ENCODE data around the gene KRTAP1-4. TPM values are rescaled to one million over a fixed set of nuclear protein-coding genes. Genes with fewer than 3 reads are reported as not detected.
A peak's percentile ranks its signal among the peaks of the same experiment; 100 is the strongest.

KRTAP1-4 gene
- total and polyA plus RNA-seq, 2 of the 4 experiments (the other 2 are of a cell fraction), result not detected

DNA sequence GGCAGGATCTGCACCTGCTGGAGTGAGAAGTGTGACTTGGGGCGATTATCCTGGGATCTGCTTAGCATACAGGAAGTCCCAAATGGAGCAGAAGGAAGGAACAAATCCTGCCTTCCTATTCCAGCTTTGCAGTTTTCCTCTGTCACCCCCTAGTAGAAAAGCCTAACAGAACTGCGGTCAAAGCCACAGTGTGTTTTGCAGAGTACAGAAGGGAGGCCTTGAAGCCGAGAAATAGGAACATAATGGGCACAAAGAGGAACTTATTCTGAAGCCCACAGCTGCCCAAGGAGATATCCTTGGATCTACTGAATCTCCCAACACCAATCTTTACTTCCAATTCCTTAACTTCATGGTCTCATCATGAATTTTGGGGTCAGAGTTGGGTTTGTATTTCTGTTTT lies 11.5 kb downstream of the KRTAP1-4 start:
- H3K4me3 ChIP-seq (ENCODE audit: insufficient read depth, low read depth, low read length), result no peak overlapping the region
- in situ Hi-C loops (cut with MboI; ENCODE audit: low sequenced_read_pairs), result no loop called here
- ChIA-PET CTCF (interaction anchor here (1.3 kb wide), 1 partner anchor 304 kb away, joined by 5 read pairs; no protein-coding TSS in a partner anchor), POLR2A (ENCODE audit: unreplicated experiment) (no interaction called here)
- H2BK120ac ChIP-seq (ENCODE audit: low read depth, low read length), result no peak overlapping the region
- H2AK5ac ChIP-seq (ENCODE audit: low read depth, low read length), result no peak overlapping the region
- TF ChIP-seq, protein P1, sequence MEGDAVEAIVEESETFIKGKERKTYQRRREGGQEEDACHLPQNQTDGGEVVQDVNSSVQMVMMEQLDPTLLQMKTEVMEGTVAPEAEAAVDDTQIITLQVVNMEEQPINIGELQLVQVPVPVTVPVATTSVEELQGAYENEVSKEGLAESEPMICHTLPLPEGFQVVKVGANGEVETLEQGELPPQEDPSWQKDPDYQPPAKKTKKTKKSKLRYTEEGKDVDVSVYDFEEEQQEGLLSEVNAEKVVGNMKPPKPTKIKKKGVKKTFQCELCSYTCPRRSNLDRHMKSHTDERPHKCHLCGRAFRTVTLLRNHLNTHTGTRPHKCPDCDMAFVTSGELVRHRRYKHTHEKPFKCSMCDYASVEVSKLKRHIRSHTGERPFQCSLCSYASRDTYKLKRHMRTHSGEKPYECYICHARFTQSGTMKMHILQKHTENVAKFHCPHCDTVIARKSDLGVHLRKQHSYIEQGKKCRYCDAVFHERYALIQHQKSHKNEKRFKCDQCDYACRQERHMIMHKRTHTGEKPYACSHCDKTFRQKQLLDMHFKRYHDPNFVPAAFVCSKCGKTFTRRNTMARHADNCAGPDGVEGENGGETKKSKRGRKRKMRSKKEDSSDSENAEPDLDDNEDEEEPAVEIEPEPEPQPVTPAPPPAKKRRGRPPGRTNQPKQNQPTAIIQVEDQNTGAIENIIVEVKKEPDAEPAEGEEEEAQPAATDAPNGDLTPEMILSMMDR (conservative IDR thresholded peaks at IDR 0.05; ENCODE audit: low read depth, low read length), result no peak
- TF ChIP-seq MAZ (IDR thresholded peaks at IDR 0.05; ENCODE audit: borderline replicate concordance, low read depth, low read length), result no peak
- TF ChIP-seq MXI1 (IDR thresholded peaks at IDR 0.05; ENCODE audit: borderline replicate concordance, low read depth, low read length), result no peak
- no peak for TF ChIP-seq ELK1 (IDR thresholded peaks at IDR 0.05; ENCODE audit: borderline replicate concordance, low read depth, low read length)
- TF ChIP-seq RCOR1 (IDR thresholded peaks at IDR 0.05; ENCODE audit: insufficient replicate concordance, low read length), result no peak
- TF ChIP-seq CEBPB (IDR thresholded peaks at IDR 0.05; ENCODE audit: low read depth, low read length), result no peak
- TF ChIP-seq POLR2A (IDR thresholded peaks at IDR 0.05; ENCODE audit: low read depth, low read length), result no peak
- no peak for TF ChIP-seq MAFK (IDR thresholded peaks at IDR 0.05; ENCODE audit: low read depth, low read length)
- TF ChIP-seq USF2 (IDR thresholded peaks at IDR 0.05; ENCODE audit: low read depth, low read length), result no peak
- TF ChIP-seq NFE2L2 (IDR thresholded peaks at IDR 0.05; ENCODE audit: low read depth, low read length), result no peak
- no peak for TF ChIP-seq BHLHE40 (IDR thresholded peaks at IDR 0.05; ENCODE audit: low read depth, low read length)
- no peak overlapping the region for H3K27ac ChIP-seq (ENCODE audit: insufficient read depth, low read length)
- no peaks in the 10 kb centered on the region for H4K20me1 ChIP-seq (ENCODE audit: insufficient read depth, low read length)
- H3K79me1 ChIP-seq (ENCODE audit: low read depth in 1 of 2, low read length in 2 of 2), result no peaks in the 10 kb centered on the region
- no peak overlapping the region for H3K18ac ChIP-seq (ENCODE audit: low read depth, low read length)
- no peak overlapping the region for H4K5ac ChIP-seq (ENCODE audit: low read depth, low read length)
- no peak overlapping the region for H3K9ac ChIP-seq (ENCODE audit: low read depth, low read length)
- H3K9me1 ChIP-seq (ENCODE audit: insufficient read depth, low read length), result no peaks in the 10 kb centered on the region; the same call in 1 of the 2 replicates
- H3K36me3 ChIP-seq (ENCODE audit: control insufficient read depth, insufficient read depth, low read length), result no peaks in the 10 kb centered on the region
- intact Hi-C loops (cut with micrococcal nuclease), result no loop called here
- peaks cover 1% of the 10 kb centered on the region; the same call in 1 of the 2 replicates for H3K4me1 ChIP-seq (ENCODE audit: control insufficient read depth, insufficient read depth, low read length)
- no peaks in the 10 kb centered on the region; the same call in 1 of the 2 replicates for H3K9me3 ChIP-seq (ENCODE audit: control insufficient read depth, insufficient read depth, low read length)
- H2BK20ac ChIP-seq (ENCODE audit: low read depth, low read length), result no peak overlapping the region
- dilution Hi-C loops (cut with HindIII; ENCODE audit: low sequenced_read_pairs, unreplicated experiment), result no loop called here
- no peak overlapping the region for H3K23ac ChIP-seq (ENCODE audit: low read depth, low read length)
- H2BK5ac ChIP-seq (ENCODE audit: low read depth, low read length, poor library complexity, severe bottlenecking), result no peak overlapping the region
- H3K14ac ChIP-seq (replicated peaks; ENCODE audit: low read depth, low read length), result no peak overlapping the region
- DNase-seq (no peak), ATAC-seq (ENCODE audit: low read depth) (no peak)
- no peaks in the 10 kb centered on the region; the same call in 1 of the 2 replicates for H3K27me3 ChIP-seq (ENCODE audit: control insufficient read depth, insufficient read depth, low read length)
- no peak overlapping the region; the same call in 1 of the 2 replicates for H3K4ac ChIP-seq (ENCODE audit: low read depth, low read length)
- no TSS peak for BruUV-seq (replicated peaks)
- no peak overlapping the region for H2AK9ac ChIP-seq (replicated peaks; ENCODE audit: low read depth, low read length, poor library complexity)
- H4K8ac ChIP-seq (ENCODE audit: low read depth in 2 of 2, low read length in 2 of 2), result no peak overlapping the region; a peak in 1 of 4 replicates
- no peak overlapping the region for H2BK15ac ChIP-seq (ENCODE audit: low read depth, low read length)
- no peak overlapping the region for H3K56ac ChIP-seq (ENCODE audit: extremely low read depth, insufficient read depth, low read length)
- H3K4me2 ChIP-seq (ENCODE audit: low read depth, low read length), result no peak overlapping the region
- H4K91ac ChIP-seq (ENCODE audit: insufficient read depth, low read depth, low read length), result no peak overlapping the region; the same call in 1 of the 2 replicates
- H2AFZ ChIP-seq (replicated peaks; ENCODE audit: low read length, poor library complexity), result peak overlapping the region; percentile 1
- WGBS, 2 experiments (ENCODE audit: extremely low coverage in 2 of 2, insufficient read length in 1 of 2), result no CpG with 5 or more reads among the region's 3 CpGs

All from IMR-90 (cell line).